GM12878 (cell line): ENCODE results near the gene EPHA2.

Experiments
- CBX5 ChIP-seq: sonication (generic); IDR thresholded peaks from 2 replicates; pipeline ENCODE4 v1.6.1; 2016; ENCODE audit warnings: low read depth, moderate library complexity, mild to moderate bottlenecking, inconsistent platforms
- HDAC2 ChIP-seq: fragments of 200-600 bp; sonication (generic); IDR thresholded peaks from 2 replicates; pipeline ENCODE4 v1.6.1; 2017
- LARP7 ChIP-seq: fragments of 450-650 bp; IDR thresholded peaks from 2 replicates; pipeline ENCODE4 v1.6.1; 2017; ENCODE audit warnings: mild to moderate bottlenecking
- MTA3 ChIP-seq: IDR thresholded peaks from 2 replicates; pipeline ENCODE4 v1.6.1; 2012; ENCODE audit warnings: low read length, inconsistent platforms, borderline replicate concordance
- NFIC ChIP-seq: IDR thresholded peaks from 2 replicates; pipeline ENCODE4 v1.6.1; 2012; ENCODE audit warnings: low read depth, mild to moderate bottlenecking, inconsistent platforms, low read length, moderate library complexity
- NFYB ChIP-seq: IDR thresholded peaks from 2 replicates; pipeline ENCODE4 v1.6.1; 2011; ENCODE audit warnings: low read depth, mild to moderate bottlenecking, low read length, improper control_type of control experiment, moderate library complexity; ENCODE audit not compliant: insufficient read depth
- NRF1 ChIP-seq: conservative IDR thresholded peaks from 2 replicates; pipeline ENCODE4 v1.6.1; 2011; ENCODE audit warnings: mild to moderate bottlenecking, low read depth, low read length, improper control_type of control experiment
- POLR2AphosphoS5 ChIP-seq: IDR thresholded peaks from 2 replicates; pipeline ENCODE4 v1.6.1; 2011; ENCODE audit warnings: mild to moderate bottlenecking, low read length, inconsistent platforms
- SIN3A ChIP-seq: IDR thresholded peaks from 2 replicates; pipeline ENCODE4 v1.6.1; 2012; ENCODE audit warnings: low read depth, low read length, improper control_type of control experiment

DNA sequence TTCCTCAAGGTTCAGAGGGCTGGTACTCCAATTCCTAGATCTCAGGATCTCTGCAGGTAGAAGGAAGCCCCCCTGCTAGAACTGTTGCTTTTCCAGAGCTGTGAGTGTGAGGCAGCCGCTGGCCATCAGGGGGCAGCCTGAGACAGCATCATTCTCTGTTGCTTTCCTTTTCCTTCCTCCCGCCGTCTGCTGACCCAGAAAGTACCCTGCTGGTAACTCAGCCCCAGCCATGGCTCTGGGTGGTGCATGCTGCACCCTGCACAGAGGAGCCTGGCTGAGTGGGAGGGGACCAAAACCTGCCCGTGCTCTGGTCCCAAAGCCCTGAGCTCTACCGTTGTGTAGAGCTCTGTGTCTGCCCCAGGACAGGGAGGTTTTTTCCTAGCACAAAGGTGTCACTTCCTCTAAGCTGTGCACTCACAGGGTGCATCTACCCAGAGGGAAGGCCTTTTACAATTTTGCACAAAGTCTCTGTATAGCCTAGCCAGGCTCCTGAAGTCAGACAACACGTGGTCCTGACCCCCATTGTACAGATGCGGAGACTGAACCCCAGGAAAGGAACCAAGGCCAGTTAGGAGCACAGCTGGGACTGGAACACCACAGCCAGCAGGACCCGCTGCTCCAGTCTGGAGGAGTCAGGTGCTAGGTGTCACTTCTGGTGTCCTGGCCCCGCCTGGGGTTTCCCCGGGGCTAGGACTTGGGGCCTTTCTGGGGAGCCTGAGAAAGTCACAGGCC, 76.8 kb downstream of the EPHA2 start:
- TF ChIP-seq LARP7, result peak; percentile 33; the same call in 1 of the 2 replicates
- no peak for TF ChIP-seq POLR2AphosphoS5
- TF ChIP-seq CBX5, result no peak
- TF ChIP-seq NFIC, result no peak
- no peak for TF ChIP-seq NFYB
- no peak for TF ChIP-seq NRF1
- TF ChIP-seq MTA3, result no peak
- TF ChIP-seq HDAC2, result no peak
- TF ChIP-seq SIN3A, result no peak
